Measurements from ENCODE around the gene PRKCH.

PRKCH gene

GRCh38 chr14:61518403-61518802 is 197.0 kb downstream of the PRKCH start:
- TF ChIP-seq, protein P1, sequence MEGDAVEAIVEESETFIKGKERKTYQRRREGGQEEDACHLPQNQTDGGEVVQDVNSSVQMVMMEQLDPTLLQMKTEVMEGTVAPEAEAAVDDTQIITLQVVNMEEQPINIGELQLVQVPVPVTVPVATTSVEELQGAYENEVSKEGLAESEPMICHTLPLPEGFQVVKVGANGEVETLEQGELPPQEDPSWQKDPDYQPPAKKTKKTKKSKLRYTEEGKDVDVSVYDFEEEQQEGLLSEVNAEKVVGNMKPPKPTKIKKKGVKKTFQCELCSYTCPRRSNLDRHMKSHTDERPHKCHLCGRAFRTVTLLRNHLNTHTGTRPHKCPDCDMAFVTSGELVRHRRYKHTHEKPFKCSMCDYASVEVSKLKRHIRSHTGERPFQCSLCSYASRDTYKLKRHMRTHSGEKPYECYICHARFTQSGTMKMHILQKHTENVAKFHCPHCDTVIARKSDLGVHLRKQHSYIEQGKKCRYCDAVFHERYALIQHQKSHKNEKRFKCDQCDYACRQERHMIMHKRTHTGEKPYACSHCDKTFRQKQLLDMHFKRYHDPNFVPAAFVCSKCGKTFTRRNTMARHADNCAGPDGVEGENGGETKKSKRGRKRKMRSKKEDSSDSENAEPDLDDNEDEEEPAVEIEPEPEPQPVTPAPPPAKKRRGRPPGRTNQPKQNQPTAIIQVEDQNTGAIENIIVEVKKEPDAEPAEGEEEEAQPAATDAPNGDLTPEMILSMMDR (IDR thresholded peaks at IDR 0.05; ENCODE audit: borderline replicate concordance, insufficient read depth, low read depth, low read length) = no peak
- no peak overlapping the region for H3K4me3 ChIP-seq (ENCODE audit: low read depth, low read length)

DNA sequence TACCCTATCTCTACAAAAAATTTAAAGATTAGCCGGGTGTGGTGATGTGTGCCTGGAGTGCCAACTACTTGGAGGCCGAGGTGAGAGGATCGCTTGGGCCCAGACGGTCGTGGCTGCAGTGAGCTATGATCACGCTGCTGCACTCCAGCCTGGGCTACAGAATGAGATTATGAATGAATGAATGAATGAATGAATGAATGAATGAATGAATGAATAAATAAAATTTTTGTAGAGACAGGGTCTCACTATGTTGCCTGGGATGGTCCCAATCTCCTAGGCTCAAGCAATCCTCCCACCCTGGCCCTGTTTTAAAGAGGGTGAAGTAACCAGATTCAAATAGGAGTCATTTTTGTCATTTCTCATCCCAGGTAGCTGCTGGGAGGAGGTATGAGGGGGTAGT is 197.7 kb downstream of the PRKCH start:
- TF ChIP-seq, protein P1 (IDR thresholded peaks at IDR 0.05; ENCODE audit: borderline replicate concordance, insufficient read depth, low read depth, low read length) = no peak
- no peak overlapping the region for H3K4me3 ChIP-seq (ENCODE audit: low read depth, low read length)

- TF ChIP-seq, protein P1 (IDR thresholded peaks at IDR 0.05; ENCODE audit: borderline replicate concordance, insufficient read depth, low read depth, low read length) = no peak
- no peak overlapping the region for H3K4me3 ChIP-seq (ENCODE audit: low read depth, low read length)
Observed at GRCh38 chr14:61519735-61520134, 198.4 kb downstream of the PRKCH start.

- TF ChIP-seq, protein P1 (IDR thresholded peaks at IDR 0.05; ENCODE audit: borderline replicate concordance, insufficient read depth, low read depth, low read length) = no peak
- no peak overlapping the region for H3K4me3 ChIP-seq (ENCODE audit: low read depth, low read length)
Observed at GRCh38 chr14:61520576-61520975, 199.2 kb downstream of the PRKCH start.

- TF ChIP-seq, protein P1 (IDR thresholded peaks at IDR 0.05; ENCODE audit: borderline replicate concordance, insufficient read depth, low read depth, low read length) = no peak
- H3K4me3 ChIP-seq (ENCODE audit: low read depth, low read length) = no peak overlapping the region
Observed at GRCh38 chr14:61521773-61522172, 200.4 kb downstream of the PRKCH start.

GRCh38 chr14:61523751-61524150 is 202.4 kb downstream of the PRKCH start:
- H3K4me3 ChIP-seq (ENCODE audit: low read depth, low read length) = no peak overlapping the region
- TF ChIP-seq, protein P1 (IDR thresholded peaks at IDR 0.05; ENCODE audit: borderline replicate concordance, insufficient read depth, low read depth, low read length) = no peak

DNA sequence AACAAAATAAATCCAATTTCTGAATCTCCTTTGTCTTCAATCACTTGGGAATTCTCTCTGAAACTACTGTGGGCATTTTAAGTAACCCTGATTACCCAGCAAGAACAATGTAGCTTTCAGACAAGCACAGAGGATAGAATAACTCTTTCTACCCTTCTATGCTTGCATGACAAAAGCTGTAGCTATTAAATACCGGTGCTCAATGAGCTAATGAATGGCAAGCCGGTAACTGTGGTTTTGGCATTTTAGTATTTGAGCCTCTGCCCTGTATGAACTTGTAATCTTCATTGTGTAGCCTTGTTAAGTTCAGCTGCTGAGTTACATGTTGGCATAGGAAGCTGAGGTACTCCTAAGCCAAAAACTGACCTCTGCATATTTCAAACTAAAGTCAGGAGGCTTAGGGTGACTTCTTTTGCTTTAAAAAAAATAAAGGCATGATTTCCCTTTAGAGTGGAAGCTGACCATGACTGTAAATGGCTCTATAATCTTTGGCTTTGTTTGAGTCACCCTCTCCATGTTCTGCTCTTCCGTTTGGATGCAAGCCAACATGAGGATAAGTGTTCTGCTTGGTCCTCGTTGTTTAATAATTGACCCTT is 202.9 kb downstream of the PRKCH start:
- no peak overlapping the region for H3K4me3 ChIP-seq (ENCODE audit: low read depth, low read length)
- TF ChIP-seq, protein P1 (IDR thresholded peaks at IDR 0.05; ENCODE audit: borderline replicate concordance, insufficient read depth, low read depth, low read length) = no peak
